Thyroid gland (tissue), 4 donors: ENCODE measurements around the gene KLF6.
A peak's percentile ranks its signal among the peaks of the same experiment; 100 is the strongest.

ENCODE experiments used
- CTCF ChIP-seq, 6 experiments: fragments of 200-600 bp in 3 of 6; fragments of 450-650 bp in 3 of 6; sonication (generic) in 3 of 6; IDR thresholded peaks; one replicate each; pipeline ENCODE4 v1.5.1; 2016 to 2019; ENCODE audit warnings: antibody characterized with exemption in 6 of 6, mild to moderate bottlenecking in 2 of 6, inconsistent platforms in 1 of 6, moderate library complexity in 1 of 6
- POLR2A ChIP-seq, 2 donors: fragments of 450-650 bp; IDR thresholded peaks; one replicate each; pipeline ENCODE4 v1.6.1; 2017; ENCODE audit warnings: antibody characterized with exemption in 2 of 2, mild to moderate bottlenecking in 2 of 2, moderate library complexity in 1 of 2

GRCh38 chr10:3830946-3831345, 45.9 kb upstream of the KLF6 start:
- TF ChIP-seq POLR2A (IDR thresholded peaks at IDR 0.05) (peak in 1 of 2 donors; percentile 38), CTCF (IDR thresholded peaks at IDR 0.05) (no peak)
